GM18870 (cell line): ENCODE measurements around the gene XIAP.

Experiments
- ATAC-seq: cut with Tn5 transposase; IDR thresholded peaks from one replicate; pipeline ENCODE4 v1.9.1; 2021; ENCODE audit warnings: moderate library complexity; ENCODE audit not compliant: unreplicated experiment

XIAP gene

GRCh38 chrX:123959281-123960063 lies 99.6 kb downstream of the XIAP start:
- ATAC-seq: no peak

GRCh38 chrX:123960956-123961267 lies 101.1 kb downstream of the XIAP start:
- ATAC-seq: no peak

DNA sequence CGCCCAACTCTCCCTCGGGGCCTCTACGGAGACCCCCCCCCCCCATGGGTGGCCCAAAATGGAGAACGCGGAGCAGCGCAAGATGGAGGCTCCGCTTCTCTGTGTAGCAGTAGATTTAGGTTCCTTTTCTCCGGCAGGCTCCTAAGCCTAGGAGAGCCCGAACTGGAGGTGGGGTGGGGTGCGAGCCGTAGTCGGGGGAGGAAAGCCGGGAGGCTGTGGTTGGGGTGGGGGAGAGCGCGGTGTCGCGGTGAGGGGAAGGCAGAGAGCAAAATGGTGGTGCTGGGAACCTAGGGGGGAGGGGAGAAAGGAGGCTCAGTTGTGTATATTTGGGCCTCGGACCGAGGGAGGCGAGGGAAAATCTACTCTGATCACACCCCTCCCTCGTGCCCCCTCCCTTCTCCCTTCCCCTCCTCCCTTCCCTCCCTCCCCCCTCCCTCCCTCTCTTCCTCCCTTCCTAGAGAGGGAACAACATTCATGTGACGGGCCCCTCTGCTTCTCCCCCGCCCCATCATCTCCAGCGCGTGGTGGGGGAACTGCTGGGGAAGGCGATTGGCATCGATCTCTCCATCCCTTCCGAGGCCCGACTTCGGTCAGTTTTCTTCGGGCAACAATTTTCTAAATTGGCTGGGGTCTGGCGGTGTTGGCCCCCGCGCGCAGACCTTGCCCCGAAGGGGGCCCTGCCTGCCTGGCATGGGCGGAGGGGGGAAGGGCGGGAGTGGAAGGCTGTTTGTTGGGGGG lies 101.6 kb downstream of the XIAP start, which contains the start of gene STAG2:
Gene STAG2, plus strand, starts transcription at position 439 of the 738 bp plus-strand sequence. CDS start 60,922 bp downstream, outside the sequence.
- no peak for ATAC-seq

DNA sequence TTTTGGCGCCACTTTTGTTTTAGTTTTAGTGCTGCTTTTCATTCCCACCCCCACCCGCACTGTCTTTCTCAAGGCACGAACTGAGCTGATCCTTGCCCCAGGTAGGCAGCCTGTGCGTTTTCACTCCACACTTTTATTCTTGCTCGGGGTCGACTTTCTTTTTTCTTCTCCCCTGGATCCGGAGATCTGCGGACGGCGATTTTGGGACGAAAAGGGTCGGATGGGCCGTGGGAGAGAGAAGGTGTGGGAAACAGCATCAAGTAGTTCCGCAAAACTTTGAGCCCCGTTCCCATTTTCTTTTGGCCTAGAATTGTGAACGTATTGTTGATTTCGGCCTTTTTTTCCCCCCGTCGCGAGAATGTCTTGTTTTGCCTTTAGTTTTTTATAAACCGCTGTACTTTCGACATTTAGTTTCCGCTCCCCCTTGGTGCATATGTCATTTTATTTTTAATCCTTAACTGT lies 102.2 kb downstream of the XIAP start:
- ATAC-seq: no peak

- peak; percentile 74 for ATAC-seq
Observed at GRCh38 chrX:123962794-123963373, 103.0 kb downstream of the XIAP start.
